H9 (cell line): Measurements from ENCODE around the gene USP36. TPM values are rescaled to one million over a fixed set of nuclear protein-coding genes. Genes with fewer than 3 reads are reported as not detected.

ENCODE experiments used
- DNase-seq: peaks from one replicate; pipeline ENCODE4 v3.0.0-alpha.2; 2017
- H2AFZ ChIP-seq: one replicate; pipeline ENCODE4 v1.6.1; 2013; ENCODE audit warnings: mild to moderate bottlenecking, low read length, control low read depth, moderate library complexity
- H2AK5ac ChIP-seq: 2 replicates; pipeline ENCODE4 v1.6.1; 2013; ENCODE audit warnings: low read length, control low read depth, mixed read lengths; ENCODE audit not compliant: insufficient read length
- H2BK120ac ChIP-seq: one replicate; pipeline ENCODE4 v1.6.1; 2013; ENCODE audit warnings: low read depth, mild to moderate bottlenecking, low read length, control low read depth, inconsistent platforms; ENCODE audit not compliant: poor library complexity, severe bottlenecking
- H2BK12ac ChIP-seq: 2 replicates; pipeline ENCODE4 v1.6.1; 2013; ENCODE audit warnings: low read length, control low read depth, mixed read lengths, low read depth; ENCODE audit not compliant: insufficient read length
- H2BK15ac ChIP-seq: 2 replicates; pipeline ENCODE4 v1.6.1; 2013; ENCODE audit warnings: low read depth, low read length, control low read depth
- H2BK20ac ChIP-seq: one replicate; pipeline ENCODE4 v1.6.1; 2013; ENCODE audit warnings: low read depth, mild to moderate bottlenecking, low read length, control low read depth, inconsistent platforms; ENCODE audit not compliant: poor library complexity, severe bottlenecking
- H2BK5ac ChIP-seq: 2 replicates; pipeline ENCODE4 v1.6.1; 2013; ENCODE audit warnings: low read length, control low read depth, mixed read lengths; ENCODE audit not compliant: insufficient read length
- H3K14ac ChIP-seq: 2 replicates; pipeline ENCODE4 v1.6.1; 2013; ENCODE audit warnings: low read length, control low read depth; ENCODE audit not compliant: insufficient read depth
- H3K18ac ChIP-seq: 2 replicates; pipeline ENCODE4 v1.6.1; 2013; ENCODE audit warnings: low read depth, mild to moderate bottlenecking, mixed read lengths, low read length, control low read depth; ENCODE audit not compliant: insufficient read length
- H3K23ac ChIP-seq: 2 replicates; pipeline ENCODE4 v1.6.1; 2013; ENCODE audit warnings: low read length, control low read depth, mixed read lengths, low read depth; ENCODE audit not compliant: insufficient read length
- H3K23me2 ChIP-seq: 2 replicates; pipeline ENCODE4 v1.6.1; 2013; ENCODE audit warnings: low read depth, mild to moderate bottlenecking, mixed read lengths, low read length, control low read depth; ENCODE audit not compliant: insufficient read length, poor library complexity, severe bottlenecking
- H3K27ac ChIP-seq: 2 replicates; pipeline ENCODE4 v1.5.1; 2013; ENCODE audit warnings: low read length, control low read depth, mixed read lengths, low read depth; ENCODE audit not compliant: insufficient read length
- H3K27me3 ChIP-seq: 2 replicates; pipeline ENCODE4 v1.6.1; 2013; ENCODE audit warnings: low read length, control low read depth, inconsistent platforms; ENCODE audit not compliant: insufficient read depth
- H3K4ac ChIP-seq: 2 replicates; pipeline ENCODE4 v1.6.1; 2013; ENCODE audit warnings: low read depth, mild to moderate bottlenecking, control low read depth, inconsistent platforms, low read length, moderate library complexity
- H3K4me1 ChIP-seq: 2 replicates; pipeline ENCODE4 v1.6.1; 2013; ENCODE audit warnings: low read length, control low read depth, inconsistent platforms; ENCODE audit not compliant: insufficient read depth
- H3K4me2 ChIP-seq: 2 replicates; pipeline ENCODE4 v1.6.1; 2013; ENCODE audit warnings: low read length, control low read depth, mixed read lengths; ENCODE audit not compliant: insufficient read length, insufficient read depth
- H3K56ac ChIP-seq: 2 replicates; pipeline ENCODE4 v1.6.1; 2013; ENCODE audit warnings: low read depth, mild to moderate bottlenecking, mixed read lengths, low read length, control low read depth; ENCODE audit not compliant: insufficient read length
- H3K79me1 ChIP-seq: 2 replicates; pipeline ENCODE4 v1.6.1; 2013; ENCODE audit warnings: low read depth, mild to moderate bottlenecking, moderate library complexity, low read length, control low read depth, inconsistent platforms; ENCODE audit not compliant: insufficient read depth, poor library complexity, severe bottlenecking
- H3K79me2 ChIP-seq: 2 replicates; pipeline ENCODE4 v1.6.1; 2013; ENCODE audit warnings: low read length, control low read depth, inconsistent platforms; ENCODE audit not compliant: insufficient read depth
- H3K9ac ChIP-seq: 2 replicates; pipeline ENCODE4 v1.6.1; 2013; ENCODE audit warnings: low read length, control low read depth, mixed read lengths; ENCODE audit not compliant: insufficient read length; ENCODE audit errors: extremely low read depth
- H3K9me3 ChIP-seq: one replicate; pipeline ENCODE4 v1.6.1; 2013; ENCODE audit warnings: low read depth, low read length, inconsistent platforms; ENCODE audit not compliant: control insufficient read depth
- H3T11ph ChIP-seq: one replicate; pipeline ENCODE4 v1.6.1; 2013; ENCODE audit warnings: mild to moderate bottlenecking, low read length, control low read depth, inconsistent platforms
- H4K20me1 ChIP-seq: one replicate; pipeline ENCODE4 v1.6.1; 2013; ENCODE audit not compliant: control insufficient read depth, insufficient read length, insufficient read depth
- H4K5ac ChIP-seq: 2 replicates; pipeline ENCODE4 v1.6.1; 2013; ENCODE audit warnings: low read depth, mild to moderate bottlenecking, mixed read lengths, low read length, control low read depth; ENCODE audit not compliant: insufficient read length
- H4K8ac ChIP-seq: replicated peaks from 2 replicates; pipeline ENCODE4 v1.6.1; 2013; ENCODE audit warnings: low read length, control low read depth, mixed read lengths, low read depth; ENCODE audit not compliant: insufficient read length
- H4K91ac ChIP-seq: 2 replicates; pipeline ENCODE4 v1.6.1; 2013; ENCODE audit warnings: low read depth, mild to moderate bottlenecking, moderate library complexity, mixed read lengths, low read length, control low read depth; ENCODE audit not compliant: insufficient read length
- H3K27ac Mint-ChIP-seq, 3 experiments: 2 replicates in 2 of 3; 3 replicates in 1 of 3; pipeline ENCODE4 v1.8.0; 2020 to 2021; ENCODE audit warnings: mixed read lengths in 3 of 3, mild to moderate bottlenecking in 1 of 3, moderate library complexity in 1 of 3
- H3K27me3 Mint-ChIP-seq: 2 replicates; pipeline ENCODE4 v1.8.0; 2021; ENCODE audit warnings: low read depth, mild to moderate bottlenecking, moderate library complexity, mixed read lengths
- H3K36me3 Mint-ChIP-seq, 3 experiments: 2 replicates in 2 of 3; 3 replicates in 1 of 3; pipeline ENCODE4 v1.8.0; 2020 to 2021; ENCODE audit warnings: low read depth in 3 of 3, mixed read lengths in 3 of 3; ENCODE audit not compliant: insufficient read depth in 1 of 3
- H3K4me1 Mint-ChIP-seq, 2 experiments: 2 replicates each; pipeline ENCODE4 v1.8.0; 2020; ENCODE audit warnings: mixed read lengths in 2 of 2
- H3K4me3 Mint-ChIP-seq, 2 experiments: 2 replicates in 1 of 2; 3 replicates in 1 of 2; pipeline ENCODE4 v1.8.0; 2020 to 2021; ENCODE audit warnings: mild to moderate bottlenecking in 2 of 2, mixed read lengths in 2 of 2, moderate library complexity in 1 of 2
- H3K9me3 Mint-ChIP-seq, 2 experiments: 2 replicates in 1 of 2; 3 replicates in 1 of 2; pipeline ENCODE4 v1.8.0; 2020; ENCODE audit warnings: mild to moderate bottlenecking in 2 of 2, mixed read lengths in 2 of 2, moderate library complexity in 1 of 2
- CTCF ChIP-seq: fragments of 200-600 bp; sonication (generic); conservative IDR thresholded peaks from 3 replicates; pipeline ENCODE4 v1.8.0; 2021; ENCODE audit warnings: antibody characterized with exemption, mild to moderate bottlenecking
- WGBS: extraction: QIAGEN DNeasy Blood & Tissue Kit; methylation state at CpG from one replicate; pipeline ENCODE4 v1.1.7; 2013; ENCODE audit warnings: missing lambda C conversion rate, low lambda C conversion rate, mixed read lengths; ENCODE audit not compliant: insufficient read length; ENCODE audit errors: extremely low coverage; 5-methylcytosine and 5-hydroxymethylcytosine counted together
- total RNA-seq: library from RNA; stranded (reverse); gene quantifications from 2 replicates; pipeline ENCODE4 v1.2.1, GENCODE V29; 2021

Gene USP36
- total RNA-seq, 1 experiment from 2014 or later: 106 TPM

DNA sequence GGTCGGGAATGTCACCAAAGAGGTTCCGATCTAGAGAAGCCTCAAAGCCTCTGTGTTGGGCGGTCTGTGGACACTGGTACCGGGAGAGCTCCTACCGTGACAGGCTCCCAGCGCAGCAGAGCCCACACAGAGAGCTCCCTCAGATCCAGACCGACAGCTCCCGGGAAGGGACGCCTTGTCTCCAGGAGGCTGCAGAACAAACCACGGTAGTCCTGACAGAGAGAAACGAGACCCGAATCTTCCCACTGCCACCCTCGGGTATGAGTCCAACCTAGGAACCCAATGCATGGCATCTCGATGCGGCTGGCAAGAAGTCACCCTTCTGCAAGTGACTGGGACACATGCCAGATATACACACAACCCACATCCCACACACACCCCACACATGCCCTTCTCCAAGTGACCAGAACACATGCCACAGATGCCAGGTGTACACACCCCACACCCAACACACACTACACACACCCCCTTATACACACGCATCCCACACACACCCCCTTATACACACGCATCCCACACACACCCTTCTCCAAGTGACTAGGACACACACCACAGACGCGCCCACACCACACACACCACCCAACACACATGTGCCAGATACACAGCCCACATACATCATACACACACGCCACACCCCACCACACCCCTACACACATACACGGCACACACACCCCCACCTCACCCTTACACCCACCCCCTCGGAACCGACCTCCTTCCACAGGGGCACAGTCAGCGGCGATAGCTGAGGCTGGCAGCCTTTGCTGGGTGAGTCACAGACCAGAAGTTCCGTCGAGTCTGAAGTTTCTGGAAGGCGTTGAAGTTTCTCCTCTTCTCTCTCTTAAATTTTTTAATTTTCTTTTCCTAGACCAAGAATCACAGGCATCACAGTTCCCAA lies 42.7 kb downstream of the USP36 start:
- H3K4me3 Mint-ChIP-seq: no peak overlapping the region; a peak in 2 of 5 replicates
- Histone ChIP-seq H3K27ac (no peak overlapping the region), H3K9me3 (no peaks in the 10 kb centered on the region), H2BK12ac (no peak overlapping the region), H3K23me2 (no peaks in the 10 kb centered on the region), H3K4ac (no peak overlapping the region), H3K27me3 (no peaks in the 10 kb centered on the region), H3K23ac (no peak overlapping the region), H2BK5ac (no peak overlapping the region), H4K20me1 (no peaks in the 10 kb centered on the region), H2BK120ac (no peak overlapping the region), H3T11ph (no peak overlapping the region), H4K91ac (no peak overlapping the region), H2AK5ac (no peak overlapping the region), H3K79me1 (no peaks in the 10 kb centered on the region), H4K8ac (no peak overlapping the region), H3K4me1 (no peaks in the 10 kb centered on the region), H3K79me2 (no peaks in the 10 kb centered on the region), H3K9ac (no peak overlapping the region), H3K4me2 (no peak overlapping the region), H2BK20ac (no peak overlapping the region), H3K18ac (no peak overlapping the region), H2AFZ (no peak overlapping the region), H4K5ac (no peak overlapping the region), H3K56ac (no peak overlapping the region), H2BK15ac (no peak overlapping the region), H3K14ac (no peak overlapping the region)
- WGBS: 100% methylated on average over 4 of the region's 28 CpGs
- H3K27me3 Mint-ChIP-seq: no peaks in the 10 kb centered on the region
- no peaks in the 10 kb centered on the region for H3K9me3 Mint-ChIP-seq
- H3K36me3 Mint-ChIP-seq: peaks cover 47 to 91% (median 83%) of the 10 kb centered on the region in 3 experiments
- DNase-seq: no peak
- H3K27ac Mint-ChIP-seq: peak overlapping the region in 1 of 3 experiments; percentile 49; a peak in 2 of 7 replicates
- peaks cover 0 to 2% of the 10 kb centered on the region in 2 experiments; a peak in 1 of 4 replicates for H3K4me1 Mint-ChIP-seq
- no peak for TF ChIP-seq CTCF
